GM18858 (cell line): Measurements from ENCODE around the gene LONP2.
"Not testable (repeated sequence)": the region's sequence is repeated elsewhere in the genome, so short reads cannot be mapped to it uniquely, and the experiment has no call there.

Source experiments
- ATAC-seq: cut with Tn5 transposase; IDR thresholded peaks from one replicate; pipeline ENCODE4 v1.9.1; 2021; ENCODE audit not compliant: unreplicated experiment

The LONP2 gene

DNA sequence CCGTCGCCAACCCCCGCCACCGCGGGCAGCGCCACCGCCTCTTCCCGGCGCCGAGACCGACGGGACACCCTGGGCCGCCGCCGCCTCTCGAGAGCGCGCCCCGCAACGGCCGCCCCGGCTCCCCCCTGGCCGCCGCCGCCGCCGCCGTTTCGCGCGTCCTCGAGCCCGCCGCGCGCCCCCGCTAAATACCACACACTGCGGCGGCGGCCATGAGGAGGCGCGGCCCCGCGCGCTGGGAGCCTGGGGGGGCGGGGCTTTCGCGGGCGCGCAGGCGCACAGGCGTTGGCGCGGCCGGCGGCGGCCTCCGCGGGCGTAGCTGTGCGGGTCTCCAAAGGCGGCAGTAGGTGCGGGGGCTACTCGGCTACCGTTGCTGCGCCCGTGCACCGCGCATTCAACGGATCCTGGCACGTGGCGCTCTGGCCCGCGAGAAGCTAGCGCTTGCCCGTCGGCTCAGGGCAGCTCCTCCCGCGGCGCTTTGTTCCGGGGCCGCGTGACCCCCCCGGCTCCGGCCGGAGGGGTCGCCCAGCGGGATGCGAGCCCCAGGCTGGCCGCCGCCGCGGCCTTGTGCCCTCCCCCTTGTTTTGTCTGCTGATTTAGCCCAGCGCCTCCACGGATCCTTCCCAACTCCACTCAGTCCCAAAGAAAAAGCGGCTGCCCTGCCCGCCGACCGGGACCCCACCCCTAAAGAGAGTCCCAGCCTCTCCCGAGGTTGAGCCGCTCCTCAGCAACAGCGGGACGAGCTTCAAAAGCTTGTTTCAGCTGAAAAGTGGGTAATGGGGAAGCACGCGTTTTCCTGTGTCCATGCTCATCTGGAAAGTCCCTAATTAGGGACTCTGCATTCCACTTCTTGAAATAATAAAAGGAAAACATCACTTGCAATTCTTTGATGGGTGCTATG is 141.4 kb downstream of the LONP2 start, which contains the start of gene SIAH1:
SIAH1 (minus strand) TSS at position 161 of the 898 bp plus-strand sequence. CDS start 22,985 bp downstream, outside the sequence.
- peak; percentile 37 for ATAC-seq

DNA sequence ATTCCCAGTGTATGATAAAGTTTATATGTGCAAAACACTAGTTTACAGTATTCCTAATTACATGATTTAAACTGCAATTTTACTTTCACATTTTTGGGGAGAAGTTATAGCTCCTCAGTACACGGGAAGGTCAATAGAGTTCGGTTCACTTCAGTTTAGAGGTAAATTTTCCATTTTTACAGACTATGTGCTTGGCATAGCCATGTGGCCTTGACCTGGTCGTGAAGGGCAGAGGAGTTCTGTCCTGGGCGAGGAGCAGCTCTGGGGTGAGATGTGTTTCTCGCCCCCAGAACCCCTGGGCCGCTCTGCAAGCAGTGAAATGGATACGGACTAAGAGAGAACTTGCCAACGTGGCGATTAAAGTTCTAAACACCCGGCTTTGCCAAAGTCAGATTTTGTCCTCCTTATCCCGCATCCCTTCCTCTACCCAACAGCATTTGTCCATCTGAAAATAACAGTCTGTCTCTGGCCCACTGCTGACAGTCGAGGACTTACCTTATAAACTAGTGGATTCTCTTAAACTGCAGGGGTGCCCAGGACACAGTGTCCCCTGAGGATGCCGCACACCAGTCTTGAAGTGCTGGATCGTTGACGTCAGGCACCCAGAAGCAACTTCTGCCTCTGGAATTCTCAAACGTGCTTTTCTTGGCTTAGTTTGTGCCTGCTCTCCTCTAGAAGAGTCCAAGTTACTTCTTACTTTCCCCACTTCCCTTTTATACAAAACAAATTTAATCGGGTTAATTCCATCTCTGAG is 142.6 kb downstream of the LONP2 start:
- no peak for ATAC-seq

DNA sequence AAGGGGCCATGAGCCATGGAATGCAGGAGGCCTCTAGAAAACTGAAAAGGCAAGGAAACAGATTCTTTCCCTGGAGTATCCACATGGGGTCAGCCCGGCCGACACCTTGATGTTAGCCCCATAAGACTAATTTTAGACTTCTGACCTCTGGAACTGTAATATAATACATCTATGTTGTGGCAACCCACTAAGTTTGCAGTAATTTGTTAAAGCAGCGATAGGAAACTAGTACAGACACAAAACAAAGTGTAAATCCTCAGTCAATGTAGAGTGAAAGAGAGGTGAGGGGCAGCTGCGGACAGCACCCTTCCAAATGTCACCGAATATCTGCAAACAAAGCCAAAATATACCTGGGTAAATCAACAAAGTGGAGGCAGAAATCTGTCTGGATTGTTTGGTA is 148.3 kb downstream of the LONP2 start:
- ATAC-seq = no peak

DNA sequence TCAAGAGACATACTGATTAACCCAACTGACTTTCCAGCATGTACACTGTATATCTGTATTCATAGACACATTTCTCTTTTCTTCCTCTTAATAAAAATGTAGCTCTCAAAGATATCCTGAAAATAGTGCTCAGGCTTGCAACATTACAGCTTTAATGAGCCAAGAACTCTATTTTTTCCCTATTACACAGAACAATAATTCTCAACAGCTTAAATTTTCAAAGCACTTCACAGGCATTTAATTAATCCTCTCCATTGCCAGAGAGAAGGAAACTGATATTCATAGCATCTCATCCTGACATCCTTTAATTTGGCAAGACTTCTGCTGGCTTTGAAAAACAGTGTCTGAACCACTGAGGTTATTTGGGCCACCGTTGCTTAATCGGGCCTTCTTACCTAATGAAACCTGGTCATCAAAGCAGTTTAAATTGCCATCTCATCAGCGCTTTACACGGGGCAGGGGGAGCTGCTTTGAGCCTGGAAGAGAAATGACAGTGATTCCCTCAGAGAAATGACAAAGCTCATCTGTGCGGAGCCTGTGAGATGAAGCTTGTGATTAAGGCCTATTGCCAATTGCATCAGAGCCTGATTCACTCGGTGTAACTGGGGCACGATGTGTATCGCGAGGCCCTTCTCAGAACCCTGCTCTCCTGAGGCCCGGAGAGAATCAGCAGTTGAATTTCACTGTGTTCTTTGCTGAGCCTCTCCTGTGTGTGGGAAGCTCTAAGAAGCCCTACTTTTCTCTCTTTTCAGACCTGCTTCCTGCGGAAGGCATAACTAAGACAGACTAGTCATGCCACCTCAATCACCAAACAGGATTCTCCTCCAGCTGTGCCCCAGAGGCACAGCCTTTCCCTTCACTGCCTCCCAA is 149.6 kb downstream of the LONP2 start:
- ATAC-seq = no peak

DNA sequence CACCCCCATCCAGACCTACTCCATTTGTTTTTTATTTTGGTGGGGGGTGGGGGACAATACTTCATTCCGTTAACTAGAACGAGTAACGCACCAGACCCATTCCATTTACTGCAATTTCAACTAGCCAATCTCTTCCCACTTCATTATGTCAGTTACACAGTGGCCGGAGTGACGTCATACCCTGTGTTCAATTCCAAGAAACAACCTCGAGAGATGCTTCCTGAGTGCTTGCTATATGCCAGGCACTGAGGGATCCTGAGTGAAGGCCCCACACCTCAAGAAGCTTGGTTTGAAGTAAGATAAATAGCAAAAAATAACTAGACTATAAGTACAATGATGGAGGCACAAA is 150.2 kb downstream of the LONP2 start:
- ATAC-seq = no peak

DNA sequence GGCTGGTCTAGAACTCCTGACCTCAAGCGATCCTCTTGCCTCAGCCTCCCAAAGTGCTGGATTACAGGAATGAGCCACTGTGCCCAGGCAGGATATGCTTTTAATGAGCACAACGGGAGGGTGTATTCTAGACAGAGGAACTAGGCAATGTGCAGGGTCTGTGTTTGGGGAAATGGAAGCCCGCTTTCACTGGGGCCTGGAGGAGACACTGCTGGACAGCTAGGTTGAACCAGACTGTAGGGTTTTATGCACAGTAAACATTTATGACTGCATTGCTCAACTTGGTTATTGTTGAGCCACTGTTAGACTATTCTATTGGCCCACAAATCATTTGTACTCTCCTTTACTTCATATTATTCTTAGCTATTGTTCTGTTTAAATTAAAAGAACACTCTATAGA is 151.3 kb downstream of the LONP2 start:
- ATAC-seq = no peak

DNA sequence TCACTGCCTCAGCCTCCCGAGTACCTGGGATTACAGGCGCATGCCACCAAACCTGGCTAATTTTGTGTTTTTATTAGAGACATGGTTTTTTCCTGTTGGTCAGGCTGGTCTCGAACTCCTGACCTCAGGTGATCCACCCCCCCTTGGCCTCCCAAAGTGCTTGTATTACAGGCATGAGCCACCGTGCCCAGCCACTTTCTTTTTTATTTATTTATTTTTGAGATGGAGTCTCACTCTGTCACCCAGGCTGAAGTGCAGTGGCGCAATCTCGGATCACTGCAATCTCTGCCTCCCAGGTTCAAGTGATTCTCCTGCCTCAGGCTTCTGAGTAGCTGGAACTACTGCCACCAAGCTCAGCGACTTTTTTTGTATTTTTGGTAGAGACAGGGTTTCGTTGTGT is 158.4 kb downstream of the LONP2 start:
- not testable (repeated sequence) for ATAC-seq

DNA sequence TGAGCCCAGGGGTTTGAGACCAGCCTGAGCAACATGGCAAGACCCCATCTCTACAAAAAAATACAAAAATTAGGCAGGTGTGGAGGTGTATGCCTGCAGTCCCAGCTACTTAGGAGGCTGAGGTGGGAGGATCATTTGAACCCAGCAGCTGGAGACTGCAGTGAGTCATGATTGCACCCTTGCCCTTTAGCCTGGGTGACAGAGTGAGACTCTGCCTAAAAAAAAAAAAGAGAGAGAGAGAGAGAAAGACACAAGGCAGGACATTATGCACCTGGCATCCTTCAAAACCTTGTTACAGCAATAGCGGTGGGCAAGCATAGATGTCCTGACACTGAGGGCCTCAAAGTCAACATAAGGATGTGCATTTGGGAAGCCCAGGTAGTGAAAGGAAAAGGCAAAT is 161.1 kb downstream of the LONP2 start:
- ATAC-seq = no peak

DNA sequence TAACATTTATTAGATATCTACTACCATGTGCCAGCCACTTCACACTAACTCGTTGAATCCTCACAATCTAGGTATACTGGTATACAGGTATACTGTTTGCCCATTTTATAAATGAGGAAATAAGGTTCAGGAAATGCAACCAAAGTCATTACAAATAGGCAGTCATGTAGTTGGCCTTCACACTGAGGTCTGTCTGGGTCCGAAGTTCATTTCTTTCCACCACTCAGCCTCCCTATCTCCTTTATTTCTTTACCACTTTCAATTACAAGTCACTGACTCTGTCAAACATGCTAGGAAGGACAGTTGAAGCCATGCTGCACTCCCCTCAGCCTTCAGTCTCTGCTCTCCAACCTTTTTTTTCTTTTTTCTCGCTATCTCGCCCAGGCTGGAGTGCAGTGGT is 161.8 kb downstream of the LONP2 start:
- no peak for ATAC-seq
